HG02678 (cell line): ENCODE results near the gene APOD.

Experiments
- ATAC-seq: cut with Tn5 transposase; IDR thresholded peaks from one replicate; pipeline ENCODE4 v1.9.1; 2021; ENCODE audit warnings: mild to moderate bottlenecking, moderate library complexity; ENCODE audit not compliant: unreplicated experiment

Gene APOD

DNA sequence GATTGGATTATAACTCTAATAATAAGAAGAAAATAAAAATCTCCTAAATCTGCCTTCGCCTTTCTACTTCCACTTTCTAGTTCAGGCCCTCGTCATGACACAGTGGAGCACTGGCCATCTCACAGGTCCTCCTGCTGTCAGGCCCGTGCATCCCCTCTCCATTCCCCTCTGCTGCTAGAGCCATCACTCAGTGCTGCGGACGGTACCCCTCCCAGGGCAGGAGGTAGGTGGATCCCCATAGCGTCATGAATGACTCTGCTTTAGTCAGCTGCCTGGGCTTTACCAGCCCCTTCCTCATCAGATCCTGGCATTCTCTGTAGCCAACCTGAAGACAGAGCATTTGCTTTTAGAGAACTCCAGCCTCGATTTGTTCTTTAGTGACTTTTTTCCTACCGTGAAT is 28.6 kb downstream of the APOD start:
- ATAC-seq: no peak

DNA sequence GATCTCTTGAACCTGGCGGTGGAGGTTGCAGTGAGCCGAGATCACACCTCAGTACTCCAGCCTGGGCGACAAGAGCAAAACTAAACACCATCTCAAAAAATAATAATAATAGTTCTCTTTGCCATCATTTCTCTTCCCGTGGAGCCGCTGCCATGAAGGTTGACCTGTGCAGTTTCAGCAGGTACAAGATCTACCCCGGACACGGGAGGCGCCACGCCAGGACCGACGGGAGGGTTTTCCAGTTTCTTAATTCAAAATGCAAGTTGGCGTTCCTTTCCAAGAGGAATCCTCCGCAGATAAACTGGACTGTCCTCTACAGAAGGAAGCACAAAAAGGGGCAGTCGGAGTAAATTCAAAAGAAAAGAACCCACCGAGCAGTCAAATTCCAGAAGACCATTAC is 29.3 kb downstream of the APOD start:
- no peak for ATAC-seq

DNA sequence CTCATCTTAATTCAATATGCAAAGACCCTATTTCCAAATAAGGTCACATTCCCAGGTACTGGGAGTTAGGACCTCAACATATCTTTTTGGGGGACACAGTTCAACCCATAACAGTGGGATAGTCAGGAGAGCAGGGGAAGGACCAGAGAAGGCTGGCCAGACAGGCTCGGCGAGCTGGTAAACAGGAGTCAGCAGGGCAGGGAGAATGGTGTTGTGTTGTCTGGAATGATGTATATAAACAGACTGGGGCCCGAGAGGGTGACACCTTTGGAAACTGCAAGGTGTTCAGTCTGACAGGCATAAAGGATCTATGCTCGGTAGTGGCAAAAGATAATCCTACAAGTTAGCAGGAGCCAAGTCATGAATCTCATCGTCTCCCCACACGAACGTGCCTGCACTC is 30.5 kb downstream of the APOD start:
- no peak for ATAC-seq

DNA sequence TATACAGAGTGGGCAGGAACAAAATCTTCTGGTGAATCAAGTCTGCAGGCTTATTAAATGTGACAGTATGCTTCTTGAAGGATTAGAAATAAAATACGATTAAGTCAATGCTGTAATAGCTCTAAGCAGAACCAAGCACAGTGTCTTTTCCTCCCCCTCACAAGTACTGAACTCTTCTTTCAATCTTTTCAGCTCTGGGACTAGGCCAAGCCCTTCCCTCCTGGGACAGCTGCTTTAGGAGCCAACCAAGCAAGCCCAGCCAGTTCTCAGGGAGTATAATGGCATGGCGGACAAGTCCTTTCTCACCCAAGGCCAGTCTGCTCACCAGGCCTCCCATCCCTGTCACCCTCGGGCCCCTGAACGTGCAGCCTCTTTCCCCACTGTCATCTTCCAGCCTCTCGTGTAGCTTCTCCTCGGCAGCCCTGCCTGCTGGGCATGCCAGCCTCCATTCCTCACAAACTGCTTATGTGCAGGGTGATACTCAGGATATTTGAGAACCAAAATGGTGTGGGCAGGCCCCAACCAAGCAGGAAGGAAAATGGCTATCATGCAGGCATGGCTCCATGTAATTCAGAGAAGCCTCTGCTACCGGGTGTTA is 32.3 kb downstream of the APOD start:
- ATAC-seq: no peak

DNA sequence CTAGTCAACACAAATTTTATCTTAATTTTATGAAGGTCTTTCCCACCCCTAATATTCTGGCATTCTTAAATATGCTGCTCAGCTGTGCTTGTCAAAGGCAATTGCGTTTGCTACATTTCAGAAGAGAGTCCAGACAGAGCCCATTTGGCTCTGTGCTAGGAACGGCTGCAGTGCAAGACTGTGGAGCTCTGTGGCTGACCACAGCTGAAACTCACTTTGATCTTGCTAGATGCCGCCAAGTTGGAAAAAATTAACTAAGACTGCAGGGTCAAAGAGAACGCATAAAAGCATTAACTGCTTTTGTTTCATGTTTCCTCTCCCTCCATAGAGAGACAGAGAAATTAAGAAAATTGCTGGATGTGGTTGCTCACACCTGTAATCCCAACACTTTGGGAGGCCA is 33.0 kb downstream of the APOD start:
- ATAC-seq: peak; percentile 49

DNA sequence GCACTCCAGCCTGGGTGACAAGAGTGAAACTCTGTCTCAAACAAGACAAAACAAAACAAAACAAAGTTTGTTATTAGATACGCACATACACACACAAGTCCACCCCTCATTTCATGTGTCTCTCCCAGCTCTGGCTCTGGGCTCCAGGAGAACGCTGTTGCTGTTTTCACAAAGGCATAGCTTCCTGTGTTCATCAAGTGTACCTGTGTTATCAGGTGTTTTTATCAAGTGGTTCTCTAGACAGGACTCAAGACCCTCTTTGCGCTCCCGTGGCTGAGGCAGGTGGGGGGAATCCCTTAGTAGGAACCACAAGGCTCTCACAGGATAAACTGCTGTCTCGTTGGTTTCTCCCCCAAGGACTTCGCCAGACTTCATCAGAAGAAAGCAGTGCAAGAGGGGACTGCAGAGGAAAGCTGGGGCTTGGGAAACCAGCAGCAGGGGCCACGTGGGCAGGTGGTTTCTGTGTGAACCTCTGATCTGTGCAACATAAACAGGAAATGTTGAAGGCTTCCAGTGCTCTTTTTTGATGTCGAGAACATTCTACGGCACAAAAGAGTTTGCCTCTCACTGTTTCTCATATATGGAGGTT is 33.7 kb downstream of the APOD start:
- ATAC-seq: peak; percentile 74

GRCh38 chr3:195548987-195549386 is 34.8 kb downstream of the APOD start:
- ATAC-seq: no peak

DNA sequence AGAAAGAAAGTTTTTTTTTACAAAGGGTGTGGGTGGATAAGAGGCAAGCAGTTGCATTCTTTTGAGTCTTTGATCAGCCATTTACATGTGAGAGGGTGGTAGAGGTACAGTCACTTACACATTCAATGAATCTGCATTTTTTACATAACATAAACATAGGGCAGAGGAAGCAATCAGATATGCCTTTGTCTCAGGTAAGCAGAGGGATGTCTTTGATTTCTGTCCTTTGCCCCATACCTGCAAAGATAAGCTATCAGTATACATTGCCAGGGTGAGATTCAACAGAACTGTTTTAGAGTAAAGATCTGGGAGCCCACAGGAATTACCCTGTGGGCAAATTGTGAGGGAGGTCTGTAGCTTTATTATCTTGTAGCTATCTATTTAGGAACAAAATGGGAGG is 35.2 kb downstream of the APOD start:
- no peak for ATAC-seq

DNA sequence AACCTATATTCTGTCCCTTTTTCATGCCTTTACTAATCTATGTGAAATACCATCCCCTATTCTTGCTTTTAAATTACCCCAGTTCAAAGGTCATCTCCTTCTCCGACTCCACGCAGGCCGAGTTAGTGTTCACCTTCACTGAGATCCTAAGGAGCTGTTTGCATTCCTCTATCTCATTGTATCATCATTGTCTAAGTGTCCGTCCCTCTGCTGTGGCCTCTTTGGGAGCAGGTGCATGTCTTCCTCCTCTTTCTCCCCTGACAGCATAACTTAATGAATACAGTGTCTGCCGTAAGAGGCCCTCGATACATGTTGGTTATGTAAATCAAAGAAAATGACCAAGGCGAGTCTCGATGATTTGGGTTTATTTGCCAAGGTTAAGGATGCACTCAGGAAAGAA is 35.7 kb downstream of the APOD start:
- ATAC-seq: no peak

- ATAC-seq: no peak
Measured at GRCh38 chr3:195546130-195546560, 37.6 kb downstream of the APOD start.

DNA sequence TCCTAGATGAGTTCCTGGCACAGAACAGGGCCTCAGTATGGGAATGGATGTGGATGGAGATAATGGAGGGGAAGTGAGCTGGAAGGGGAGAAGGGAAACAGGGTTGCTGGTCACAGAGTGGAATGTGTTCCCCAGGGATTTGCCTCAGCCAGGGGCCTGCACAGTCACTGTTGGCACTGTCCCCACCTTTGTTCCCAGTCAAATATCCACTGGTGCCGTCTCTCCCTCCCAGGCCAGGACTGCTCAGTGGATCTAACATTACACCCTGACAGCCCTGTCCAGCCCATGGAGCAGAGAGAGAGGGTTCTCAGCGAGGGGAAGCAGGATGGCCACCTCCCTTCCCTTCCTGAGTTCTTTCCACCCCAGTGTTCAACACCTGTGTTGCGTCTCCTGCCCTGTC is 39.1 kb downstream of the APOD start:
- no peak for ATAC-seq

DNA sequence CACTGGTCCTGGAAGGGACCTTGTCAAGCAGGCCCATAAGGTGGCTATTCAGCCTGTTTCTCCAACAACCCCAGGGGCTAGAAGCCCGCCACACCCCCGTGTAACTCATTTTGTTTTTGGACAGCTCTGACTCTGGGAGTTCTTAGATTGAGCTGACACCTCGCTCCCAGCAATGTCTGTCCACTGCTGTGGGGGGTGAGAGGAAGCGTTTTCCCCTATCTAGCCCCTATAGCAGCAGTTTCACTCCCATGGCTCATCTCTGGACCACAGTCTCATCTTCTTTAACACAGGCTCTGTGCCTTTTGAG is 39.6 kb downstream of the APOD start:
- no peak for ATAC-seq

DNA sequence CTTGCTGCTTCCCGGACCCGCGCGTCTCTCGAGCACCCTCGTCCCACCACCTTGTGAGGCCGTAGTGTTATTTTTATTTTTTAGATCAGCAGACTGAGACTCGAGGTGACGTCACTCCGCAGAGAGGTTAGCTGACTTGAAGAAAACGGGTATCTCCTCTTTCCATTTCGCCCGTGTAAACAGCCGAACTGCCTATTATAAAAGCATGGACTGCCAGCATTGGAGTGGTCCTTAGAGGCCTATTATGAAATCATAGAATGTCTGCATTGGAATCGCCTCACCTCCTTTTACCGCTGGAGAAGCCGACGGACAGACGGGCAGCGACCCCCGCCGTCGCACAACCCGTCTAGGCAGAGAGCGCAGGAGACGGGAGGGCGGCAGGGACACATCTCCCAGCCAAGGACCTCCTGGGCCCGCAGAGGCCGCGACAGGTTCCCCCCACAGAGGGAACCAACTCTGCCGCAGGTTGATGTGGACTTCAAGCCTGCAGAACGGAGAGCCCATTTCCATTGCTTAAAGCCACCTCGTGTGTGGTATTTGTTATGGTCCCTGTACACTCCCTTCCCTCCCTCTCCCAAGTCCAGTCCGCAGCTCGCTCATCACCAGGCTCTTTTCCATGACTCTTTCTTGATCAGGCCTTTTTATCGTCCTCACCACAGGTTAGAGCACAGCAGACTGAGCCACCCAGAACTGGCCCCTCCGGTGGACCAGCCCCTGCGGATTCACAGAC is 40.1 kb downstream of the APOD start:
- ATAC-seq: no peak

DNA sequence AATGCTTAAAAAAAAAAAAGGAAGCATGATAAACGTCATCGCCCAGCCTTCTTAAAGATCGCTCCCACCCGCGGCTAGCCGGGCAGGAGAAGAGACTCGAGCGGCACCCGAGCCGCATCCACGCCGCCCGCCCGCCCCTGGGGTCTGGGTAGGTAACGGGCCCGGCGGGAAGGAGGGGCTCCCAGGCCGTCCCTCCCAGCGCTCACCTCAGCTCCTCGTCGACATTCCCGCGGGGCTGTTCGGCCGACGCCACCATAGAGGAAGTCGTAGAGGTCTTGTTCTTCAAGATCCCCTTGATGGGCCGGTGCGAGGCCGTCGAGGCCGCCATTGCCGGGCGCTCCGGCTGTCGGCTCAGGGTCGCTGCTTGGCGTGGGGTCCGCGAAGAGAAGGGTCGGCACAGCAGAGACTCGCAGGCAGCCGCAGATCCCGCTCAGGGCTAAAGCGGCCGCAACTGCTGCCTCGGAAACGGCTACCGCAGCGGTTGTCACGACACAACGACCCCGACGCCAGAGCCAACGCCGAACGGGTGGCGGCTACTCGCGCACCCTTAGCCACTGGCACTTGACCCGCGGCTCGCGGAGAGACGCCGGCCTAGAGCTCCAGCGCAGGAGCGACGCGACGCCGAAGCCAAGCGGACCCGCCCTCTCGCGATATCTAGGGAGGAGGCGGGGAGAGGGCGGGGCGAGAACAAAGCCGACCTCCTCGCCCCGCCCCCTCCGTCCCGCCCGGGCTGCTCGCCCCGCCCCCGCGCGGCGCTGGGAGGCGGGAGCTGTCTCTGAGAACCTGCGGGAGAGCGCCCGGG is 40.8 kb downstream of the APOD start, which contains the start of gene PPP1R2:
PPP1R2 (minus strand) TSS at position 628 of the 802 bp plus-strand sequence; CDS start at position 328, 300 bp downstream.
- ATAC-seq: peak; percentile 78

DNA sequence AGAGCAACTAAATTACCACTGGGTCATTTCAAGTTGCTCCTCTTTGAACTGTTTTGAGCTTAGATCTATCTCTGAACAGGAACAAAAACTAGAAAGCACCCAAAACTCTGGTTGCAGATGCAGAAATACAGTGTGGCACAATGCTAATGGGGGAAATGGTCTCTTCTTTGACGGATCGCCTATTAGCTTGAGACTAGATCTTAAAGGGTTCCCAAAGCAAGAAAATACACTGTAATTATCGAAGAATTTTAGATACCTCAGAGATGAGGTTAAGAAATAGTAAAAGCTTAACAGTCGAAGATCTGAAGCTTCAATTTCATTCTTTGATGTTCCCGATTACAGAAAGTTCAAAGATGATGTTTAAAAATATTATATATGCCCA is 41.4 kb downstream of the APOD start:
- ATAC-seq: no peak

DNA sequence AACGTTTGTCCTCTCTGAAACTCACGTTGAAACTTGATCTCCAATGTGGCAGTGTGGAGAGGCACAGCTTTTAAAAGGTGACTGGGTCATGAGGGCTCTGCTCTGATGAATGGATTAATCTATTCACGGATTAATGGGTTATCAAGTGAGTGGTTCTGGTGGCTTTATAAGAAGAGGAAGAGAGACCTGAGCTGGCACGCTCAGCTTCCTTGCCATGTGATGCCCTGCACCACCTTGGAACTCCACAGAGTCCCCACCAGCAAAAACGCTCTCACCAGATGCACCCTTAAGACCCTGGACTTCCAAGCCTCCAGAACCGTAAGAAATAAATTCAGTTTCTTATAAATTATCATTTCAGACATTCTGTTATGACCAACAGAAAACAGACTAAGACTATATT is 43.2 kb downstream of the APOD start:
- no peak for ATAC-seq

DNA sequence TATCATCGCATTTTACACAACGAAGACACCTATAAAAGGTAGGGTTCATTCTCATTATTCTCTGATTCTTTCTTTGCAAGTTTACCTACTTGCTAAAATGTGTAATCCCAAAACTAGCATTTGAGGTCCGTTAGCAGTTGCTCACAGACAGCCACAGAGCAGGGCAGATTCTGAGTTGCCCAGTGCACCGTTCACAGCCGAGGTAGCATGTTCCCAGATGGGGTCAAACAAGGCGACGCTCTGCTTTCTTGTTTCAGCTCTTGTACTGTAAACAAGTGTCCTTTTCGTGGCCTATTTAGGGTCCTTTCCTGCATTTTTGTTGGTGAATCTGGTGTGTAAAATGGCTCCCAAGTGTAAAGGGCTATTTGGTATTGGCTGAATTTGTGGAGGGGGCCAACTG is 43.7 kb downstream of the APOD start:
- ATAC-seq: no peak

DNA sequence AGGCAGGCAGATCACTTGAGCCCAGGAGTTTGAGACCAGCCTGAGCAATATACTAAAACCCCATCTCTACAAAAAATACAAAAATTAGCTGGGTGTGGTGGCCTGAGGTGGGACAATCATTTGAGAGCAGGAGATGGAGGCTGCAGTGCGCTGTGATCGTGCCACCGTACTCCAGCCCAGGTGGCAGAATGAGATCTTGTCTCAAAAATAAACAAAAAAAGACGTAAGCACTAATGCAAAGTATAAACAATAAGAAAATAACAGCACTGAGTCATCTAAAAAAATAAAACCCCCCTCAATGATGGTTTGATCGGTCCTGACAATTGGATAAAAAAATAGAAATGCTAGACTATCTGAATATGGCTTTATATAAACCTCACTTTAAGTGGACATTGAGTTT is 44.3 kb downstream of the APOD start:
- no peak for ATAC-seq

GRCh38 chr3:195537995-195538394 is 45.7 kb downstream of the APOD start:
- ATAC-seq: peak; percentile 51

- no peak for ATAC-seq
Measured at GRCh38 chr3:195535293-195535692, 48.4 kb downstream of the APOD start.

GRCh38 chr3:195532834-195533233 is 50.9 kb downstream of the APOD start:
- no peak for ATAC-seq

DNA sequence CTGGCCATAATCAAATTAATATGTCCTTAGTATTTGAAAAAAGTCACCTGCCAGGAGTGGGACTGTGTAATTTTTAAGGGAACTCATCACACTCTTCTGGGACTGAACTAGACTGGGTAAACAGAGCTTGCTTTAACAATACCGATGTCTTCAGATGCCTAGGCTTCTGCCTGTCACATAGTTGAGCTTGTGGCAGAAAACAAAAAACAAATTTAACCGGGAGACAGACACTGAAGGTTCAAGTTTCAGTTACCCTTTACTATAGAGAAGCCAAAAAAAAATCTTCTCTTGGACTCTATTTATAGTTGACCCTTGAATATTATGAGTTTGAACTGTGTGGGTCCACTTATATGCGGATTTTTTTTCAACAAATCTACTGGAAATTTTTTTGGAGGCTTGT is 51.4 kb downstream of the APOD start:
- ATAC-seq: no peak
